ENCODE results near the gene TBC1D30.

DNA sequence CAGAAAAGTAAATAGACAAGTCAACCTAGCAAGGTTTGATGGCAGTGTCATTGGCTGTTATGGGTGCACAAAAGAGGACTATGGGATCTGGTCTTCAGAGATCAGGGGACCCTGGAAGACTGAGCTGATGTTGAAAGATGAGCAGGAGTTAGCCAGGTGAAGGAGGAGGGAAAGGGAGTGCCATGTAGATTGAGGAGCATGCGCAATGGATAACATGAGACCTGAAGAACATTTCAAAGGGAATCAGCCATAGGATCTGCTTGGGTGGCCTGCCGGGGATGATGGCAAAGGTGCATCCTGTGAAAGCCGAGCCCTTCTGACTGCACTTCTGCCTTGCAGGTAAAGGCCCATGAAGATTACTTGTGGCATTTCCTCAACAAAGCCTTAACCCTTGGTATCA, 90.8 kb downstream of the TBC1D30 start:
- TF ChIP-seq, protein P1, sequence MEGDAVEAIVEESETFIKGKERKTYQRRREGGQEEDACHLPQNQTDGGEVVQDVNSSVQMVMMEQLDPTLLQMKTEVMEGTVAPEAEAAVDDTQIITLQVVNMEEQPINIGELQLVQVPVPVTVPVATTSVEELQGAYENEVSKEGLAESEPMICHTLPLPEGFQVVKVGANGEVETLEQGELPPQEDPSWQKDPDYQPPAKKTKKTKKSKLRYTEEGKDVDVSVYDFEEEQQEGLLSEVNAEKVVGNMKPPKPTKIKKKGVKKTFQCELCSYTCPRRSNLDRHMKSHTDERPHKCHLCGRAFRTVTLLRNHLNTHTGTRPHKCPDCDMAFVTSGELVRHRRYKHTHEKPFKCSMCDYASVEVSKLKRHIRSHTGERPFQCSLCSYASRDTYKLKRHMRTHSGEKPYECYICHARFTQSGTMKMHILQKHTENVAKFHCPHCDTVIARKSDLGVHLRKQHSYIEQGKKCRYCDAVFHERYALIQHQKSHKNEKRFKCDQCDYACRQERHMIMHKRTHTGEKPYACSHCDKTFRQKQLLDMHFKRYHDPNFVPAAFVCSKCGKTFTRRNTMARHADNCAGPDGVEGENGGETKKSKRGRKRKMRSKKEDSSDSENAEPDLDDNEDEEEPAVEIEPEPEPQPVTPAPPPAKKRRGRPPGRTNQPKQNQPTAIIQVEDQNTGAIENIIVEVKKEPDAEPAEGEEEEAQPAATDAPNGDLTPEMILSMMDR (IDR thresholded peaks at IDR 0.05), result no peak
- TF ChIP-seq POLR2A (IDR thresholded peaks at IDR 0.05), result no peak

Measured in lower leg skin (tissue), 3 donors.